Measurements from ENCODE around the gene BIN2.

BIN2 gene

GRCh38 chr12:51253276-51253675 is 70.7 kb downstream of the BIN2 start:
- DNase-seq = no peak

DNA sequence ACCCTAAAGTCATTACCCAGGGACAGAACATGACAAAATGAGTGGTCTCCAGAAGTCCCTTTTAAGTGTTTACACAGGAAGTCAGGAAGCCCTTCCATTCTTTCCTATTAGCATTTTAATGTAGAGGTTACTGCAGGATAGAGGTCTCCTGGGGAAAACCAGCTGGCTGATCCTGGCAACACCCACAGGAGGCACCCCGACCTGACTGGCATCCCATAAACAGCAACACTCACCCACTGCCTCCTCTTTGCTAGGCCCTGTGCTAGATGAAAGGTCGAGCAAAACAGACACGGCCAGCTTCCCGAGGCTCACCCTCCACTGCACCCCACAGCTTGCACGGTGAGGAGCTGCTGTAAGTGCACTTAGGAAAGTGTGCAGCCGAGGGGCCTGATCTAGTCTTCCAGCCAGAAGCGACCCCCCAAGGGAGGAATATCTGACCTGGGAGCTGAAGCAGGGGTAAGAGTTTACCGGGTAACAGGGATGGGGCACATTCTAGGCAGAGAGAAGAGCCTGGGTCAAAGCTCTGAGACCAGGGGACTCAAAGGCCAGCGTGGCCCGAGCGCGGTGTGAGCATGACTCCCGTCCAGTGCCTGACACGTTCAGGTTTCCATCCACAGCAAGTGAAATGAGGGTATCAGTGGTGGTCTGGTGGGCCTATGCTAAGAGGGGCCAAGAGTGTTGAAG is 76.3 kb downstream of the BIN2 start:
- DNase-seq = no peak

DNA sequence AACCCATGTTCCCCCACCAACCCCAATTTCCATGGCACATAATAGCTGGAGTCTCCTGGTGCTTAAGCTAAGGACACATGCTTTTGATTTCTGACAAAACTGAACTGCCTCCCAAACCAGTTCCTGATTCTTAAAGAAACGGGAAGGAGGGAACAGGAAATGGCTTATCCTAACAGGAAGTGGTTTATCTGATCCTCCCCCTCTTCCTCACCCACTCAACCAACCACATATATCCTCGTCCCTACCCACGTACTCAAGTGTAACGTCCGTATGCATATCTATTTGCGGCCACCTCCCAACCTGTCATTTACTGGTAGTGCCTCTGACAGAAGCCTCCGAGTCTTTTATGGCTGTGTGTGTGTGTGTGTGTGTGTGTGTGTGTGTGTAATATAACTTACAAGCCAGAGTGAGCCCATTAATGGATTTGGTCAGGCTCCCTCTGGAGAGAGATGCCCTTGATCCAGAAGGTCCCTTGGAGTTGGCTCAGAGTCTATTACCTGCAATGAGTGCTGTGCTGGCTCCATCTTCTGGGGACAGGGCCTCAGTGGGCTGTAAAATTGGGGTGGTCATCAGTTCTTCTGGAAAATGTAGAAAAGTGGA is 77.6 kb downstream of the BIN2 start:
- DNase-seq = peak in 1 of 14 donors; percentile 17

- DNase-seq = no peak
Observed at GRCh38 chr12:51245476-51246253, 78.3 kb downstream of the BIN2 start.

DNA sequence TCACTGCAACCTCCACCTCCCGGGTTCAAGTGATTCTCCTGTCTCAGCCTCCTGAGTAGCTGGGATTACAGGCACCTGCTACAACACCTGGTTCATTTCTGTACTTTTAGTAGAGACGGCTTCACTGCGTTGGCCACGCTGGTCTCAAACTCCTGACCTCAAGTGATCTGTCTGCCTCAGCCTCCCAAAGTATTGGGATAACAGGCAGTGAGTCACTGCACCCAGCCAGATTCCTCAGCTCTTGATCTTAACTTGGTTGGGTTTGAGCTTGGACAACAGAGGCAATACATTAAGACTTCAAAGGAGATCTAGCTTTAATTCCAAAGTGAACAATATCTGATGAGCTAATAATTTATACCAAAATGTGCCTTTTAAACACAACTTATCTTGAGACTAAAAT is 79.7 kb downstream of the BIN2 start:
- no peak for DNase-seq

- DNase-seq = no peak
Observed at GRCh38 chr12:51242876-51243275, 81.1 kb downstream of the BIN2 start.

- DNase-seq = no peak
Observed at GRCh38 chr12:51242120-51242519, 81.9 kb downstream of the BIN2 start.

DNA sequence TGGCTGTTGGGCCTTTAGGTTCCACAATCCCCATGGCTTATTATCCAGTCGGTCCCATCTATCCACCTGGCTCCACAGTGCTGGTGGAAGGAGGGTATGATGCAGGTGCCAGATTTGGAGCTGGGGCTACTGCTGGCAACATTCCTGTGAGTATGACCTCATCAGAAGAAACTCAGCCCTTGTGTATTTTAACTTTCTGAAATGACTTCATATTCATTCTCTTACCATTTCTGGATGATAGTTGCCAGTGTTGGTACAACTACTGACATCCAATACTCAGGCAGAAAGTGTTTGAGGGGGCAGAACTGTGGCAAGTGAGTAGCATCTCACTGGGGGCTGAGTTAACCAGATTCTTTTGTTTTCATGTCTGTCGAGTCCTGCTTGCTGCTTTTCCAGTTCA is 83.0 kb downstream of the BIN2 start:
- no peak for DNase-seq

- DNase-seq = peak; percentile 43 to 96 (median 86)
Observed at GRCh38 chr12:51238510-51239334, 85.3 kb downstream of the BIN2 start, which contains the start of gene DAZAP2. Gene DAZAP2 (plus strand): TSS chr12:51238826. CDS start chr12:51238908, 82 bp downstream.

DNA sequence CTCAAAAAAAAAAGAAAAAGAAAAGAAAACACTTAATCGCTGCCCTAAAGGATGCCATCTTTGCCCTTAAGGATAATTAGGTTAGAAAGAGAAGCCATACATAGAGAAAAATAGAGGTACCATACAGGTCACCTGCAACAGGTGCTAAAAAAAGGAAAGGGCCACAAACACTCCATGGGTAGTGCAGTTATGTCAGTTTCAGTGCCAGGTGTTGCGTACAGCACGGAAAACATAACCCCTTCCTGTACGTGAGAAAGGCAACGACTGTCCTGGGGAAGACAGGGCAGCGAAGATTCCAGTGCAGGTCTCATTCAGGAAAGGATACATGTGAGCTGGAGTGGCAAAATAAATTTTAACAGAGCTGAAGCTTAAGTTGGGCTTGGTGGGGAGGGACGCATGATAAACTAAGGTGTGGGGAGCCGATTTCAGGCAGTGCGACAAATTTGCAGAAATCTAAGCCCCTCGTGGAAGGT is 85.9 kb downstream of the BIN2 start:
- no peak for DNase-seq

GRCh38 chr12:51234530-51234929 is 89.4 kb downstream of the BIN2 start:
- DNase-seq = no peak

GRCh38 chr12:51232642-51233041 is 91.3 kb downstream of the BIN2 start:
- DNase-seq = no peak
